Measurements from ENCODE around the gene WNK2. TPM values are rescaled to one million over a fixed set of nuclear protein-coding genes. Genes with fewer than 3 reads are reported as not detected.

WNK2 gene
- total RNA-seq, 1 experiment from 2014 or later = 69.4 TPM

- Histone ChIP-seq H2BK5ac (ENCODE audit: insufficient read length, low read length) (no peak overlapping the region), H2BK15ac (ENCODE audit: low read depth, low read length) (no peak overlapping the region), H3K23ac (ENCODE audit: insufficient read length, low read depth, low read length) (no peak overlapping the region), H2AFZ (ENCODE audit: low read length) (no peak overlapping the region), H2BK120ac (ENCODE audit: low read depth, low read length, poor library complexity, severe bottlenecking) (no peak overlapping the region), H3K14ac (ENCODE audit: insufficient read depth, low read length) (no peak overlapping the region), H3K27ac (ENCODE audit: insufficient read length, low read depth, low read length) (no peak overlapping the region), H3K27me3 (ENCODE audit: insufficient read depth, low read length) (peaks cover 2% of the 10 kb centered on the region; the same call in 1 of the 2 replicates), H3K79me2 (ENCODE audit: insufficient read depth, low read length) (no peaks in the 10 kb centered on the region), H3K4ac (ENCODE audit: low read depth, low read length) (no peak overlapping the region), H4K91ac (ENCODE audit: insufficient read length, low read depth, low read length) (no peak overlapping the region), H4K20me1 (ENCODE audit: control insufficient read depth, insufficient read depth, insufficient read length) (no peaks in the 10 kb centered on the region), H3K4me2 (ENCODE audit: insufficient read depth, insufficient read length, low read length) (no peak overlapping the region), H3K79me1 (ENCODE audit: insufficient read depth, low read depth, low read length, poor library complexity, severe bottlenecking) (no peaks in the 10 kb centered on the region), H3K4me1 (ENCODE audit: insufficient read depth, low read length) (no peaks in the 10 kb centered on the region), H4K5ac (ENCODE audit: insufficient read length, low read depth, low read length) (no peak overlapping the region), H2AK5ac (ENCODE audit: insufficient read length, low read length) (no peak overlapping the region), H3K9me3 (ENCODE audit: control insufficient read depth, low read depth, low read length) (no peaks in the 10 kb centered on the region), H2BK20ac (ENCODE audit: low read depth, low read length, poor library complexity, severe bottlenecking) (no peak overlapping the region), H3K23me2 (ENCODE audit: insufficient read length, low read depth, low read length, poor library complexity, severe bottlenecking) (no peaks in the 10 kb centered on the region), H3K9ac (ENCODE audit: extremely low read depth, insufficient read length, low read length) (no peak overlapping the region), H4K8ac (replicated peaks; ENCODE audit: insufficient read length, low read depth, low read length) (no peak overlapping the region), H3K18ac (ENCODE audit: insufficient read length, low read depth, low read length) (no peak overlapping the region), H3K56ac (ENCODE audit: insufficient read length, low read depth, low read length) (no peak overlapping the region), H2BK12ac (ENCODE audit: insufficient read length, low read depth, low read length) (no peak overlapping the region), H3T11ph (ENCODE audit: low read length) (no peak overlapping the region)
- H3K4me1 Mint-ChIP-seq = peaks cover 0 to 11% of the 10 kb centered on the region in 2 experiments; a peak in 2 of 4 replicates
- peaks cover 38% of the 10 kb centered on the region for H3K27me3 Mint-ChIP-seq (ENCODE audit: low read depth)
- no peak overlapping the region for H3K27ac Mint-ChIP-seq
- no peak for DNase-seq
- peaks cover 0 to 4% (median 2%) of the 10 kb centered on the region in 3 experiments; a peak in 3 of 7 replicates for H3K36me3 Mint-ChIP-seq (ENCODE audit: insufficient read depth in 1 of 3, low read depth in 3 of 3)
- peaks cover 3 to 4% of the 10 kb centered on the region in 2 experiments; a peak in 2 of 5 replicates for H3K9me3 Mint-ChIP-seq
- H3K4me3 Mint-ChIP-seq = no peak overlapping the region
- TF ChIP-seq CTCF (conservative IDR thresholded peaks at IDR 0.05) = no peak
- no CpG with 5 or more reads among the region's 1 CpG for WGBS (ENCODE audit: extremely low coverage, insufficient read length, low lambda C conversion rate)
Measured at GRCh38 chr9:93369686-93370085, 185.7 kb downstream of the WNK2 start.

Other genes starting within 250 kb of the WNK2 start
- gene FGD3, start 236.6 kb upstream of the WNK2 start, total RNA-seq (2021) = 1.7 and 1.8 TPM in 2 replicates
- gene SUSD3, start 125.4 kb upstream of the WNK2 start, total RNA-seq (2021) = 7.8 and 9.0 TPM in 2 replicates
- gene CARD19, start 87.9 kb upstream of the WNK2 start, total RNA-seq (2021) = 21.4 and 23.6 TPM in 2 replicates
- 27.4 and 28.9 TPM in 2 replicates for gene NINJ1, start 49.9 kb upstream of the WNK2 start, total RNA-seq (2021)

Measured in H9 (cell line).